GM23248 (cell line): ENCODE results near the gene KCTD16.

Source experiments
- EZH2 ChIP-seq: fragments of 200-600 bp; sonication (generic); IDR thresholded peaks from 2 replicates; pipeline ENCODE4 v1.6.1; 2018; ENCODE audit warnings: antibody characterized with exemption, mild to moderate bottlenecking; ENCODE audit not compliant: insufficient read depth, poor library complexity, severe bottlenecking
- EZH2phosphoT487 ChIP-seq: fragments of 200-600 bp; sonication (generic); IDR thresholded peaks from 2 replicates; pipeline ENCODE4 v1.6.1; 2018; ENCODE audit warnings: antibody characterized with exemption, moderate library complexity, mild to moderate bottlenecking, low read depth; ENCODE audit not compliant: insufficient read depth

DNA sequence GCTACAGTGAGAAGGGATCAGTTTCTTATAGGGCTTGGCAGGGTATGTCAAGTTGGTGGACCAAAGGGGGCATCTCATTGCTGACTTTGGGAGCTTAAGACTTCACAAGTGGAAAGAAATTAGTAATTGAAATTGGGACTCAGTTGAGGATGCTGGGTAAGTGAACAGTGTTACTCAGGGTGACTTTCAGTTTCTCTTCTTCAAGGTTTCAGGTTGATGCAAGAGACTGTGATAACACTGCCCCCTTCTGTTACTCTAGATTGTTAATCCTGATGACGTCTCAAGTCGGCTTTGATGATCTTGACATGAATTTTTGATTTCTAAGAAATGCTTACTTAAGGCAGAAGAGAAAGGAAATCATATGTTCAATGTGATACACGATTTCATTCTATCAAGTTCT lies 21.3 kb downstream of the KCTD16 start:
- no peak for TF ChIP-seq EZH2phosphoT487
- no peak for TF ChIP-seq EZH2
